ENCODE results near the gene LSAMP. TPM values are rescaled to one million over a fixed set of nuclear protein-coding genes. Genes with fewer than 3 reads are reported as not detected.

Gene LSAMP
- total RNA-seq, 1 donor from 2014 or later, result 64.9 TPM

GRCh38 chr3:115968871-115969270 is 476.4 kb downstream of the LSAMP start:
- TF ChIP-seq, protein P1, sequence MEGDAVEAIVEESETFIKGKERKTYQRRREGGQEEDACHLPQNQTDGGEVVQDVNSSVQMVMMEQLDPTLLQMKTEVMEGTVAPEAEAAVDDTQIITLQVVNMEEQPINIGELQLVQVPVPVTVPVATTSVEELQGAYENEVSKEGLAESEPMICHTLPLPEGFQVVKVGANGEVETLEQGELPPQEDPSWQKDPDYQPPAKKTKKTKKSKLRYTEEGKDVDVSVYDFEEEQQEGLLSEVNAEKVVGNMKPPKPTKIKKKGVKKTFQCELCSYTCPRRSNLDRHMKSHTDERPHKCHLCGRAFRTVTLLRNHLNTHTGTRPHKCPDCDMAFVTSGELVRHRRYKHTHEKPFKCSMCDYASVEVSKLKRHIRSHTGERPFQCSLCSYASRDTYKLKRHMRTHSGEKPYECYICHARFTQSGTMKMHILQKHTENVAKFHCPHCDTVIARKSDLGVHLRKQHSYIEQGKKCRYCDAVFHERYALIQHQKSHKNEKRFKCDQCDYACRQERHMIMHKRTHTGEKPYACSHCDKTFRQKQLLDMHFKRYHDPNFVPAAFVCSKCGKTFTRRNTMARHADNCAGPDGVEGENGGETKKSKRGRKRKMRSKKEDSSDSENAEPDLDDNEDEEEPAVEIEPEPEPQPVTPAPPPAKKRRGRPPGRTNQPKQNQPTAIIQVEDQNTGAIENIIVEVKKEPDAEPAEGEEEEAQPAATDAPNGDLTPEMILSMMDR (conservative IDR thresholded peaks at IDR 0.05), result no peak
- H3K4me3 Mint-ChIP-seq, result no peak overlapping the region

GRCh38 chr3:115961380-115961779 is 483.9 kb downstream of the LSAMP start:
- H3K36me3 Mint-ChIP-seq, result peaks cover 3% of the 10 kb centered on the region
- H3K9me3 Mint-ChIP-seq, result no peaks in the 10 kb centered on the region
- no peaks in the 10 kb centered on the region for H3K27me3 Mint-ChIP-seq
- no peak for DNase-seq (ENCODE audit: extremely low spot score, unreplicated experiment)
- no peak overlapping the region for H3K27ac Mint-ChIP-seq
- no peak overlapping the region for H3K4me3 Mint-ChIP-seq
- TF ChIP-seq, protein P1 (conservative IDR thresholded peaks at IDR 0.05), result no peak
- peaks cover 24% of the 10 kb centered on the region for H3K4me1 Mint-ChIP-seq (ENCODE audit: unreplicated experiment)

More at GRCh38 chr3:115968871-115969270, 476.4 kb downstream of the LSAMP start:
- DNase-seq (ENCODE audit: extremely low spot score, unreplicated experiment), result no peak
- no peaks in the 10 kb centered on the region for H3K27me3 Mint-ChIP-seq
- peaks cover 5% of the 10 kb centered on the region for H3K36me3 Mint-ChIP-seq
- no peaks in the 10 kb centered on the region for H3K9me3 Mint-ChIP-seq
- H3K4me1 Mint-ChIP-seq (ENCODE audit: unreplicated experiment), result no peaks in the 10 kb centered on the region
- no peak overlapping the region for H3K27ac Mint-ChIP-seq

- H3K4me1 Mint-ChIP-seq (ENCODE audit: unreplicated experiment), result peaks cover 24% of the 10 kb centered on the region
- H3K27me3 Mint-ChIP-seq, result no peaks in the 10 kb centered on the region
- H3K9me3 Mint-ChIP-seq, result no peaks in the 10 kb centered on the region
- H3K27ac Mint-ChIP-seq, result no peak overlapping the region
- peaks cover 3% of the 10 kb centered on the region for H3K36me3 Mint-ChIP-seq
- no peak for DNase-seq (ENCODE audit: extremely low spot score, unreplicated experiment)
- TF ChIP-seq, protein P1 (conservative IDR thresholded peaks at IDR 0.05), result no peak
- H3K4me3 Mint-ChIP-seq, result no peak overlapping the region
Measured at GRCh38 chr3:115960799-115961198, 484.5 kb downstream of the LSAMP start.

DNA sequence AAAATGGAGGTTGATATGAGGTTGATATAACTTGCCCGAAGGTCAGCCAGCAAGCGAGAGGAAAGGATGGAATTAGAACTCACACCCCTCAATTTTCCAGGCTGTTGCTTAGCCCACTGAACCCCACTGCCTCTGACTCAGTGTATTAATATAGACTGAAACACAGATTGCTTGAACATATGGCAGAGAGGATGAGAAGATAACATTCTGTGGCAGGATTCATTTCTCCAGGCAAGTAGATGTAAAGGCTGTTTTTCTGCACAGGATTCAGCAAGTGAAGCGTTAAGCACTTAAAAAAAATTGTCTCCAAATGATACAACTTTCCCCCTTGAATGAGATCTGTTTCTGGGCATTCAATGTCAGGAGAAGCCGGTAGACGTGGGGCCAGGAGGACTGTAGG is 486.8 kb downstream of the LSAMP start:
- Mint-ChIP-seq H3K27me3 (no peaks in the 10 kb centered on the region), H3K4me1 (ENCODE audit: unreplicated experiment) (peaks cover 24% of the 10 kb centered on the region), H3K27ac (no peak overlapping the region), H3K36me3 (peaks cover 3% of the 10 kb centered on the region), H3K4me3 (no peak overlapping the region), H3K9me3 (no peaks in the 10 kb centered on the region)
- no peak for DNase-seq (ENCODE audit: extremely low spot score, unreplicated experiment)
- TF ChIP-seq, protein P1 (conservative IDR thresholded peaks at IDR 0.05), result no peak

DNA sequence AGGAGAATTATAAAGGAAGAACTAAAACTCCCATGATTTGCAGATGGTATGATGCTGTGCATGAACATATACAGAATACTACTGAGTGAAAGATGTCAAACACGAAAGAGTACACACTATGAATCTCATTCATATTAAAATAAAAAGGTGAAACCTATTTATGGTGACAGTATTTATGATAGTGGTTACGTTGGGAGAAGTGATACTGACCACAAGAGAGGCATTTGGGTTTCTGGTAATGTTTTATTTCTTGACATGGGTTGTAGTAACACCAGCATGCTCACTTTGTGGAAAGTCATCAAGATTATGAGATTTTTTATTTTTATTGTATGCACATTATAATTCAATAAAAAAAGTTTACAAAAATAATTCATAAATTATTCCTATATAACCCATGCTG is 498.0 kb downstream of the LSAMP start:
- Mint-ChIP-seq H3K4me1 (ENCODE audit: unreplicated experiment) (no peaks in the 10 kb centered on the region), H3K36me3 (peaks cover 11% of the 10 kb centered on the region), H3K27me3 (no peaks in the 10 kb centered on the region), H3K4me3 (no peak overlapping the region), H3K9me3 (peaks cover 6% of the 10 kb centered on the region), H3K27ac (no peak overlapping the region)
- TF ChIP-seq, protein P1 (conservative IDR thresholded peaks at IDR 0.05), result no peak
- DNase-seq (ENCODE audit: extremely low spot score, unreplicated experiment), result no peak

GRCh38 chr3:115943579-115943978 is 501.7 kb downstream of the LSAMP start:
- peaks cover 8% of the 10 kb centered on the region for H3K36me3 Mint-ChIP-seq
- H3K9me3 Mint-ChIP-seq, result no peaks in the 10 kb centered on the region

More at GRCh38 chr3:115943579-115943978, 501.7 kb downstream of the LSAMP start:
- Mint-ChIP-seq H3K4me3 (no peak overlapping the region), H3K27ac (no peak overlapping the region), H3K4me1 (ENCODE audit: unreplicated experiment) (no peaks in the 10 kb centered on the region), H3K27me3 (no peaks in the 10 kb centered on the region)
- TF ChIP-seq, protein P1 (conservative IDR thresholded peaks at IDR 0.05), result no peak
- DNase-seq (ENCODE audit: extremely low spot score, unreplicated experiment), result no peak

Measured in type B pancreatic cell (in vitro differentiated cells).